GM08714 (cell line): ENCODE measurements around the gene VPS37C.
A peak's percentile ranks its signal among the peaks of the same experiment; 100 is the strongest.

Experiments
- H3K4me3 ChIP-seq: fragments of 200-500 bp; sonication (Bioruptor generic); 2 replicates; pipeline ENCODE4 v1.5.1; 2014; ENCODE audit warnings: mild to moderate bottlenecking, low read length, inconsistent platforms
- ZNF274 ChIP-seq: IDR thresholded peaks from 2 replicates; pipeline ENCODE4 v1.6.1; 2012; ENCODE audit warnings: mild to moderate bottlenecking, low read depth, low read length

Gene VPS37C

GRCh38 chr11:61164606-61165424, 3.6 kb upstream of the VPS37C start:
- H3K4me3 ChIP-seq: no peak overlapping the region
- no peak for TF ChIP-seq ZNF274

- TF ChIP-seq ZNF274: no peak
- no peak overlapping the region for H3K4me3 ChIP-seq
Observed at GRCh38 chr11:61163714-61164605, 2.7 kb upstream of the VPS37C start.

GRCh38 chr11:61163021-61163420, 1.8 kb upstream of the VPS37C start:
- no peak overlapping the region for H3K4me3 ChIP-seq
- no peak for TF ChIP-seq ZNF274

- peak overlapping the region; percentile 95 for H3K4me3 ChIP-seq
- no peak for TF ChIP-seq ZNF274
Observed at GRCh38 chr11:61162092-61162941, 1.1 kb upstream of the VPS37C start.

- TF ChIP-seq ZNF274: no peak
- peak overlapping the region; percentile 95 for H3K4me3 ChIP-seq
Observed at GRCh38 chr11:61160487-61161189, 588 bp downstream of the VPS37C start.

GRCh38 chr11:61158691-61159381, 2.4 kb downstream of the VPS37C start:
- no peak for TF ChIP-seq ZNF274
- no peak overlapping the region for H3K4me3 ChIP-seq

GRCh38 chr11:61157743-61158142, 3.5 kb downstream of the VPS37C start:
- H3K4me3 ChIP-seq: no peak overlapping the region
- no peak for TF ChIP-seq ZNF274

GRCh38 chr11:61155741-61156140, 5.5 kb downstream of the VPS37C start:
- TF ChIP-seq ZNF274: no peak
- no peak overlapping the region for H3K4me3 ChIP-seq

- TF ChIP-seq ZNF274: no peak
- no peak overlapping the region for H3K4me3 ChIP-seq
Observed at GRCh38 chr11:61155312-61155711, 5.9 kb downstream of the VPS37C start.

GRCh38 chr11:61154528-61154927, 6.7 kb downstream of the VPS37C start:
- no peak overlapping the region for H3K4me3 ChIP-seq
- no peak for TF ChIP-seq ZNF274

- H3K4me3 ChIP-seq: no peak overlapping the region
Observed at GRCh38 chr11:61153593-61154095, 7.6 kb downstream of the VPS37C start.

GRCh38 chr11:61152816-61153592, 8.2 kb downstream of the VPS37C start:
- TF ChIP-seq ZNF274: no peak
- H3K4me3 ChIP-seq: no peak overlapping the region

More at GRCh38 chr11:61153593-61154095, 7.6 kb downstream of the VPS37C start:
- TF ChIP-seq ZNF274: no peak
